HG02610 (cell line): ENCODE data around the gene SLC51A.
A peak's percentile ranks its signal among the peaks of the same experiment; 100 is the strongest.
"Not testable (repeated sequence)": the region's sequence is repeated elsewhere in the genome, so short reads cannot be mapped to it uniquely, and the experiment has no call there.

Experiments used
- ATAC-seq: cut with Tn5 transposase; IDR thresholded peaks from one replicate; pipeline ENCODE4 v1.9.1; 2021; ENCODE audit warnings: mild to moderate bottlenecking, moderate library complexity; ENCODE audit not compliant: unreplicated experiment

Gene SLC51A

GRCh38 chr3:196216089-196216564 lies at the start of gene SLC51A:
TSS of gene SLC51A (plus strand) at chr3:196216534. CDS start at chr3:196216713, 179 bp downstream.
- no peak for ATAC-seq

- ATAC-seq: no peak
Observed at GRCh38 chr3:196166741-196167140, 49.6 kb upstream of the SLC51A start.

GRCh38 chr3:196168808-196169391 lies 47.4 kb upstream of the SLC51A start:
- no peak for ATAC-seq

GRCh38 chr3:196169836-196170240 lies 46.5 kb upstream of the SLC51A start:
- no peak for ATAC-seq

- ATAC-seq: not testable (repeated sequence)
Observed at GRCh38 chr3:196170296-196170695, 46.0 kb upstream of the SLC51A start.

GRCh38 chr3:196174652-196175051 lies 41.7 kb upstream of the SLC51A start:
- ATAC-seq: no peak

GRCh38 chr3:196175116-196175625 lies 41.2 kb upstream of the SLC51A start:
- no peak for ATAC-seq

GRCh38 chr3:196175722-196176121 lies 40.6 kb upstream of the SLC51A start:
- ATAC-seq: no peak

- ATAC-seq: no peak
Observed at GRCh38 chr3:196177567-196177966, 38.8 kb upstream of the SLC51A start.

GRCh38 chr3:196177967-196178366 lies 38.4 kb upstream of the SLC51A start:
- no peak for ATAC-seq

- ATAC-seq: no peak
Observed at GRCh38 chr3:196178993-196179379, 37.3 kb upstream of the SLC51A start.

- peak; percentile 70 for ATAC-seq
Observed at GRCh38 chr3:196179380-196180308, 36.7 kb upstream of the SLC51A start.

GRCh38 chr3:196180346-196180745 lies 36.0 kb upstream of the SLC51A start:
- no peak for ATAC-seq

GRCh38 chr3:196181127-196181546 lies 35.2 kb upstream of the SLC51A start:
- no peak for ATAC-seq

- not testable (repeated sequence) for ATAC-seq
Observed at GRCh38 chr3:196184169-196184432, 32.2 kb upstream of the SLC51A start.

GRCh38 chr3:196184881-196185280 lies 31.5 kb upstream of the SLC51A start:
- ATAC-seq: no peak

GRCh38 chr3:196186651-196187573 lies 29.4 kb upstream of the SLC51A start:
- peak; percentile 39 for ATAC-seq

GRCh38 chr3:196189566-196190347 lies 26.6 kb upstream of the SLC51A start:
- no peak for ATAC-seq

GRCh38 chr3:196192036-196192523 lies 24.3 kb upstream of the SLC51A start:
- ATAC-seq: peak; percentile 75

- no peak for ATAC-seq
Observed at GRCh38 chr3:196192524-196193051, 23.7 kb upstream of the SLC51A start.
